ENCODE data around the gene TMEM18. TPM values are rescaled to one million over a fixed set of nuclear protein-coding genes. Genes with fewer than 3 reads are reported as not detected.

Gene TMEM18
- total and polyA plus RNA-seq, 2 experiments from 2014 or later: 9.9 to 37.7 TPM

GRCh38 chr2:693606-694005 is 16.4 kb upstream of the TMEM18 start:
- in situ Hi-C loops (cut with MboI): loop anchor here (25.0 kb wide), 1 partner anchor 844 kb away; no protein-coding TSS in a partner anchor
- Histone ChIP-seq H3F3A (ENCODE audit: insufficient read depth) (no peaks in the 10 kb centered on the region), H3K9ac (no peak overlapping the region), H2AFZ (no peak overlapping the region), H3K27ac (no peak overlapping the region), H3K36me3 (ENCODE audit: low read depth) (no peaks in the 10 kb centered on the region), H3K9me2 (ENCODE audit: insufficient read depth) (no peaks in the 10 kb centered on the region), H3K4me1 (ENCODE audit: insufficient read depth) (peaks cover 12% of the 10 kb centered on the region; the same call in 1 of the 2 replicates), H3K79me2 (ENCODE audit: insufficient read depth) (no peaks in the 10 kb centered on the region), H3K9me3 (ENCODE audit: low read depth) (no peaks in the 10 kb centered on the region), H4K20me1 (ENCODE audit: insufficient read depth) (no peaks in the 10 kb centered on the region), H3K27me3 (replicated peaks; ENCODE audit: insufficient read depth) (no peaks in the 10 kb centered on the region), H3K4me2 (ENCODE audit: unreplicated experiment) (no peak overlapping the region), H3K4me3 (no peak overlapping the region)
- TF ChIP-seq EZH2 (IDR thresholded peaks at IDR 0.05; ENCODE audit: insufficient read depth, poor library complexity, severe bottlenecking) (no peak), EZH2phosphoT487 (IDR thresholded peaks at IDR 0.05; ENCODE audit: insufficient read depth, low read depth) (no peak)
- 86 to 87% methylated on average over 7 of the region's 7 CpGs for WGBS, 2 experiments (ENCODE audit: low coverage in 1 of 2, low lambda C conversion rate in 2 of 2, missing lambda C conversion rate in 2 of 2)
- no peak for DNase-seq

- in situ Hi-C loops (cut with MboI): loop anchor here (25.0 kb wide), 1 partner anchor 845 kb away; no protein-coding TSS in a partner anchor
- H3K27me3 ChIP-seq (replicated peaks; ENCODE audit: insufficient read depth): no peaks in the 10 kb centered on the region
- no peak overlapping the region for H3K4me3 ChIP-seq
- no peaks in the 10 kb centered on the region for H3F3A ChIP-seq (ENCODE audit: insufficient read depth)
- no peak overlapping the region for H3K27ac ChIP-seq
- no peaks in the 10 kb centered on the region for H3K79me2 ChIP-seq (ENCODE audit: insufficient read depth)
- H3K9me2 ChIP-seq (ENCODE audit: insufficient read depth): no peaks in the 10 kb centered on the region
- H2AFZ ChIP-seq: no peak overlapping the region
- H3K36me3 ChIP-seq (ENCODE audit: low read depth): no peaks in the 10 kb centered on the region
- DNase-seq: no peak
- H3K4me1 ChIP-seq (ENCODE audit: insufficient read depth): peaks cover 12% of the 10 kb centered on the region; the same call in 1 of the 2 replicates
- no peak for TF ChIP-seq EZH2phosphoT487 (IDR thresholded peaks at IDR 0.05; ENCODE audit: insufficient read depth, low read depth)
- TF ChIP-seq EZH2 (IDR thresholded peaks at IDR 0.05; ENCODE audit: insufficient read depth, poor library complexity, severe bottlenecking): no peak
- no peaks in the 10 kb centered on the region for H3K9me3 ChIP-seq (ENCODE audit: low read depth)
- H3K4me2 ChIP-seq (ENCODE audit: unreplicated experiment): no peak overlapping the region
- 72% methylated on average over 8 of the region's 8 CpGs for WGBS, 2 experiments (ENCODE audit: low coverage in 1 of 2, low lambda C conversion rate in 2 of 2, missing lambda C conversion rate in 2 of 2)
- no peak overlapping the region for H3K9ac ChIP-seq
- H4K20me1 ChIP-seq (ENCODE audit: insufficient read depth): no peaks in the 10 kb centered on the region
Measured at GRCh38 chr2:692767-693166, 15.6 kb upstream of the TMEM18 start.

- Histone ChIP-seq H3K27ac (no peak overlapping the region), H3K27me3 (replicated peaks; ENCODE audit: insufficient read depth) (no peaks in the 10 kb centered on the region), H3K9me3 (ENCODE audit: low read depth) (no peaks in the 10 kb centered on the region), H3K4me3 (no peak overlapping the region), H3F3A (ENCODE audit: insufficient read depth) (no peaks in the 10 kb centered on the region), H3K4me1 (ENCODE audit: insufficient read depth) (peaks cover 12% of the 10 kb centered on the region; the same call in 1 of the 2 replicates), H3K36me3 (ENCODE audit: low read depth) (no peaks in the 10 kb centered on the region), H3K9ac (no peak overlapping the region), H4K20me1 (ENCODE audit: insufficient read depth) (no peaks in the 10 kb centered on the region), H2AFZ (no peak overlapping the region), H3K4me2 (ENCODE audit: unreplicated experiment) (no peak overlapping the region), H3K9me2 (ENCODE audit: insufficient read depth) (no peaks in the 10 kb centered on the region), H3K79me2 (ENCODE audit: insufficient read depth) (no peaks in the 10 kb centered on the region)
- in situ Hi-C loops (cut with MboI): loop anchor here (25.0 kb wide), 1 partner anchor 845 kb away; no protein-coding TSS in a partner anchor
- TF ChIP-seq EZH2 (IDR thresholded peaks at IDR 0.05; ENCODE audit: insufficient read depth, poor library complexity, severe bottlenecking): no peak
- no peak for TF ChIP-seq EZH2phosphoT487 (IDR thresholded peaks at IDR 0.05; ENCODE audit: insufficient read depth, low read depth)
- WGBS, 2 experiments (ENCODE audit: low coverage in 1 of 2, low lambda C conversion rate in 2 of 2, missing lambda C conversion rate in 2 of 2): 90 to 91% methylated on average over 33 to 35 of the region's 35 CpGs
- DNase-seq: no peak
Measured at GRCh38 chr2:691821-692761, 14.9 kb upstream of the TMEM18 start.

GRCh38 chr2:690799-691198 is 13.6 kb upstream of the TMEM18 start:
- Histone ChIP-seq H3K27ac (no peak overlapping the region), H3K9me3 (ENCODE audit: low read depth) (no peaks in the 10 kb centered on the region), H3F3A (ENCODE audit: insufficient read depth) (no peaks in the 10 kb centered on the region), H3K27me3 (replicated peaks; ENCODE audit: insufficient read depth) (no peaks in the 10 kb centered on the region), H3K9me2 (ENCODE audit: insufficient read depth) (no peaks in the 10 kb centered on the region), H3K36me3 (ENCODE audit: low read depth) (no peaks in the 10 kb centered on the region), H4K20me1 (ENCODE audit: insufficient read depth) (no peaks in the 10 kb centered on the region), H3K79me2 (ENCODE audit: insufficient read depth) (no peaks in the 10 kb centered on the region), H2AFZ (peak overlapping the region; percentile 73), H3K4me2 (ENCODE audit: unreplicated experiment) (no peak overlapping the region), H3K4me3 (no peak overlapping the region), H3K9ac (no peak overlapping the region), H3K4me1 (ENCODE audit: insufficient read depth) (peaks cover 12% of the 10 kb centered on the region; the same call in 1 of the 2 replicates)
- DNase-seq: no peak
- in situ Hi-C loops (cut with MboI): loop anchor here (25.0 kb wide), 1 partner anchor 847 kb away; no protein-coding TSS in a partner anchor
- TF ChIP-seq EZH2 (IDR thresholded peaks at IDR 0.05; ENCODE audit: insufficient read depth, poor library complexity, severe bottlenecking) (no peak), EZH2phosphoT487 (IDR thresholded peaks at IDR 0.05; ENCODE audit: insufficient read depth, low read depth) (no peak)
- 19 to 24% methylated on average over 10 of the region's 10 CpGs for WGBS, 2 experiments (ENCODE audit: low coverage in 1 of 2, low lambda C conversion rate in 2 of 2, missing lambda C conversion rate in 2 of 2)
